Cardiac muscle cell (in vitro differentiated cells and primary cell): ENCODE results near the gene CPNE9. TPM values are rescaled to one million over a fixed set of nuclear protein-coding genes. Genes with fewer than 3 reads are reported as not detected.
A peak's percentile ranks its signal among the peaks of the same experiment; 100 is the strongest.

Source experiments
- DNase-seq, 2 donors: peaks; one replicate each; pipeline versions ENCODE4 v3.0.0 to v3.0.0-alpha.2; 2010 to 2017; ENCODE audit warnings: low read depth in 1 of 2, low spot score in 1 of 2
- H3K27ac ChIP-seq: fragments of 200-600 bp; sonication (generic); 2 replicates; pipeline ENCODE4 v1.5.1; 2016
- H3K27me3 ChIP-seq: fragments of 200-600 bp; sonication (generic); 2 replicates; pipeline ENCODE4 v1.6.0; 2016; ENCODE audit warnings: control low read depth
- H3K36me3 ChIP-seq: fragments of 200-600 bp; sonication (generic); 2 replicates; pipeline ENCODE4 v1.5.1; 2016; ENCODE audit warnings: control low read depth
- H3K4me1 ChIP-seq: fragments of 200-600 bp; sonication (generic); 2 replicates; pipeline ENCODE4 v1.8.1; 2017; ENCODE audit warnings: low read depth, mild to moderate bottlenecking, mixed run types
- H3K4me3 ChIP-seq: fragments of 200-600 bp; sonication (generic); 2 replicates; pipeline ENCODE4 v1.5.1; 2016; ENCODE audit warnings: mild to moderate bottlenecking
- H3K9me3 ChIP-seq: fragments of 200-600 bp; sonication (generic); 2 replicates; pipeline ENCODE4 v1.5.1; 2017; ENCODE audit warnings: low read depth, mild to moderate bottlenecking, control low read depth
- polyA plus RNA-seq: library from polyadenylated mRNA; unstranded; fragments of >200 nt; fragmentation: Nextera tagmentation; extraction: Ambion mirVana; gene quantifications from 2 replicates; pipeline ENCODE4 v1.2.1, GENCODE V29; 2016
- total RNA-seq: library from RNA; depleted of rRNA; stranded (reverse); fragments of >200 nt; gene quantifications from 2 replicates; pipeline ENCODE4 v1.2.3, GENCODE V29; 2016
- TF ChIP-seq, protein P1 (sequence below): IDR thresholded peaks from 2 replicates; pipeline ENCODE4 v1.5.1; 2012; ENCODE audit warnings: low read depth, mild to moderate bottlenecking, low read length

The CPNE9 gene
- total and polyA plus RNA-seq, 2 experiments from 2014 or later = 0.06 TPM; not detected in 1

DNA sequence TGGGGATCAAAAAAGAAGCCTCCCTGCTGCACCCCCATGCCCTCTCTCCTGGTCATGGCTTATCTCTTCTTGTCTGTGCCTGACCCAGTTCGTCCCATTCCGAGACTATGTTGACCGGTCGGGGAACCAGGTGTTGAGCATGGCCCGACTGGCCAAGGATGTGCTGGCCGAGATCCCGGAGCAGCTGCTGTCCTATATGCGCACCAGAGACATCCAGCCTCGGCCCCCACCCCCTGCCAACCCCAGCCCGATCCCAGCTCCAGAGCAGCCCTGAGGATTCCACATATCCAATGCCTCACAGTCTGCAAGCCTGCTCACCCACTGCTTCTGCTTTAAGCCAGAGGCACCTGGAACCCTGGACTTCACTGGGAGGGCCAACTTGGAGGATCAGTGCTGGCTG, 25.8 kb downstream of the CPNE9 start:
- no peak overlapping the region for H3K27ac ChIP-seq
- DNase-seq = no peak
- H3K4me1 ChIP-seq = peaks cover 11% of the 10 kb centered on the region
- TF ChIP-seq, protein P1, sequence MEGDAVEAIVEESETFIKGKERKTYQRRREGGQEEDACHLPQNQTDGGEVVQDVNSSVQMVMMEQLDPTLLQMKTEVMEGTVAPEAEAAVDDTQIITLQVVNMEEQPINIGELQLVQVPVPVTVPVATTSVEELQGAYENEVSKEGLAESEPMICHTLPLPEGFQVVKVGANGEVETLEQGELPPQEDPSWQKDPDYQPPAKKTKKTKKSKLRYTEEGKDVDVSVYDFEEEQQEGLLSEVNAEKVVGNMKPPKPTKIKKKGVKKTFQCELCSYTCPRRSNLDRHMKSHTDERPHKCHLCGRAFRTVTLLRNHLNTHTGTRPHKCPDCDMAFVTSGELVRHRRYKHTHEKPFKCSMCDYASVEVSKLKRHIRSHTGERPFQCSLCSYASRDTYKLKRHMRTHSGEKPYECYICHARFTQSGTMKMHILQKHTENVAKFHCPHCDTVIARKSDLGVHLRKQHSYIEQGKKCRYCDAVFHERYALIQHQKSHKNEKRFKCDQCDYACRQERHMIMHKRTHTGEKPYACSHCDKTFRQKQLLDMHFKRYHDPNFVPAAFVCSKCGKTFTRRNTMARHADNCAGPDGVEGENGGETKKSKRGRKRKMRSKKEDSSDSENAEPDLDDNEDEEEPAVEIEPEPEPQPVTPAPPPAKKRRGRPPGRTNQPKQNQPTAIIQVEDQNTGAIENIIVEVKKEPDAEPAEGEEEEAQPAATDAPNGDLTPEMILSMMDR = no peak
- no peak overlapping the region for H3K4me3 ChIP-seq
- no peaks in the 10 kb centered on the region for H3K36me3 ChIP-seq
- H3K9me3 ChIP-seq = no peaks in the 10 kb centered on the region
- H3K27me3 ChIP-seq = no peaks in the 10 kb centered on the region

DNA sequence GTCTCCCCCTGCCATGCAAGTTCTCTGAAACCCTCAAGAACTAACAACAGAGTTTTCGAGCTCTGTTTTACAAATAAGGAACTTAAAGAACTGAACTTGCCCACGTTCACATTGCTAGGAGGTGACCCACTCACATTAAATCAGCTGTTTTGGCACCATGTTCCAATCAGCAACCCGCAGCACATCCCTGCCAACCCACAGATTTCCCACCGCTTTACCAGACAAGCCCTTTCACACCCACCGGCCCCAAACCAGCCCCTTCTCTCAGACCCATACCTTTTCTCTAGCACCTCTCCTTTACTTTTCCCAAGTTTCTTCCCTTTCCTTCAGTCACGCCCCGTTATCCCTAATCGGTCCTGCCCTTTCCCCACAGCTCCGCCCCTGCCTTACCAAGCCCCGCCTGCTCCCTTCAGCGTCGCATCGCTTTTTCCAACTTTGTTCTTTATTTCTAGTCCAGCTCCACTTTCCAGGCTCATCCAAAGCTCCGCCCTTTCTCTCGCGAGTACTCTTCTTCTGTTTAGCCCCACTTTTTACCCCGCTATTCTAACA, 27.1 kb downstream of the CPNE9 start:
- Histone ChIP-seq H3K36me3 (peaks cover 6% of the 10 kb centered on the region), H3K4me3 (peak overlapping the region; percentile 99), H3K9me3 (no peaks in the 10 kb centered on the region), H3K4me1 (peaks cover 11% of the 10 kb centered on the region), H3K27ac (peak overlapping the region; percentile 100), H3K27me3 (no peaks in the 10 kb centered on the region)
- no peak for DNase-seq
- TF ChIP-seq, protein P1 = no peak

DNA sequence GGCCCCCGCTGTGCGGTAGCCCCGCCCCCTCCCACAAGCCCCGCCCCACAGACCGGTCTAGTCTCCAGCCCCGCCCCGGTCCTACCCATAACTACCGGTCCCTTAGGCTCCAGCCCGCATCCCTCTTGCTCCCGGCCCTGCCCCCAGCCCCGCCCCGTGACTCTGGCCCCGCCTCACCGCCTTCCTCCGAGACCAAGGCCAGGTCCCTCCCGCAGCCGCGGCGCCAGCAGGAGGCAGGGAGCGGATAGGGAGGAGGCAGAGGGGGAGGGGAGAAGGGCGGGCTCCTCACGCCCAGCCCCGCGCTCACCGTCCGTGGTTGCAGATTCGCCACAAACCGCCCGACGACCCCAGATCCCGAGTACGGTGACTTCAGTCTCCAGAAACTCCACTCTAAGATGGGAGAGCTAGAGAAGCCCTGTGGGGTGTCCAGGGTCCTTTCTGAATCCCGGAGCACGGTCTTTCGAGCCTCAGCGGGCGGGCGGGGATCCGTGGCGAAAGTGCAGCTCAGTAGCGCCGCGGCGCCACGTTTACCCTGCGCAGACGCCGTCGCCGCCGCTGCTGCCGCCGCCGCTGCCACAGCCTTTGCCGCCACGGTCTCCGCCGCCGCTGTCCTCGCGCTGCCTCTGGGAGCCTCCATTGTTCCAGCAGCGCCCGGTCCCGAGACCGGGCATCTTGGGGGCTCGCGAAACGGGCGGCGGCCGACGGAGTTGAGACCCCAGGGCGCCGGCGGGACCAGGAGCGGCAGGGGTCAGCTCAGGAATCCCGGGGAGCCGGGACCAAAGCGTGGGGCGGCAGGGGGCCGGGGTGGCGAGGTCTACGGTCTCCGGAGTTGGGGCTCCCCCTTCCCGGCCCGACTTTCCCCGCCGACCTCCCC, 27.8 kb downstream of the CPNE9 start, which contains the start of gene BRPF1:
Gene BRPF1, plus strand, starts transcription at position 530 of the 874 bp plus-strand sequence. CDS start 2,406 bp downstream, outside the sequence.
- peak; percentile 100 for DNase-seq
- no peaks in the 10 kb centered on the region for H3K27me3 ChIP-seq
- peak within 1 kb of the TSS; percentile 99 for H3K4me3 ChIP-seq
- H3K9me3 ChIP-seq = no peaks in the 10 kb centered on the region
- H3K27ac ChIP-seq = peak within 1 kb of the TSS; percentile 100
- H3K4me1 ChIP-seq = peaks cover 11% of the 10 kb centered on the region
- TF ChIP-seq, protein P1 = no peak
- peaks cover 7% of the 10 kb centered on the region for H3K36me3 ChIP-seq

DNA sequence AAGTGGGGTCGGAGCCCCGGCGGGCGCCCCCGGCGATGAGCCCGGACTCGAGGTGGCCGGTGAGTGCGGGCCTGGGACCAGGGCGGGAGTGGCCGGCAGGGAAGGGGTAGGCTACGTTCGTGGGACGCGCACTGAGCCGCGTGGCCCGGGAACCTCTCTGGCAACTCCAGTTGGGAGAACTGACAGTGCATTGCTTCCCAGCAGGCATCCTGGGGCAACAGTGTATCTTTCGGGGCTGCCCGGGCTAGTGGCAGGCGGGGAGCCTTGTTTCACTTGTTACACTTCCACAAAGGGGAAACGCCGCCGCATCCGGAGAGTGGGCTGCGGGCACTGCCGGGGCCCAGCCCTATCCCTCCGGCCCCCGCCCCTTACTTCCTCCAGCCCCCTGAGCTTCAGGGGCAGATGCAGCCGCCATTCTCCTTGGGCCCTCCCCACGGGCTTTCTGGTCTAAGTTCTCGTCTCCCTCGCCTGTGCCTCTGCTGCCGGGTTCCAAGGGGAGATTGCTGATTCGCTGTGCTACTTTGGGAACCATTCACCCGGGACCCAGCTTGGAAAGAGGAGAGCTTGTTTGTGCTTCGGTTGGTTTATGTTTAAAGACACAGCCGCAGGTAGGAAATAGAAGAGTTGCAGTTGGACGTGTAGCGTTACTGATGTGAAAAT, 28.6 kb downstream of the CPNE9 start:
- TF ChIP-seq, protein P1 = no peak
- Histone ChIP-seq H3K27ac (peak overlapping the region; percentile 100), H3K4me1 (peaks cover 11% of the 10 kb centered on the region), H3K27me3 (no peaks in the 10 kb centered on the region), H3K36me3 (peaks cover 15% of the 10 kb centered on the region), H3K9me3 (no peaks in the 10 kb centered on the region), H3K4me3 (peak overlapping the region; percentile 99)
- DNase-seq = peak in 1 of 2 donors; percentile 36

DNA sequence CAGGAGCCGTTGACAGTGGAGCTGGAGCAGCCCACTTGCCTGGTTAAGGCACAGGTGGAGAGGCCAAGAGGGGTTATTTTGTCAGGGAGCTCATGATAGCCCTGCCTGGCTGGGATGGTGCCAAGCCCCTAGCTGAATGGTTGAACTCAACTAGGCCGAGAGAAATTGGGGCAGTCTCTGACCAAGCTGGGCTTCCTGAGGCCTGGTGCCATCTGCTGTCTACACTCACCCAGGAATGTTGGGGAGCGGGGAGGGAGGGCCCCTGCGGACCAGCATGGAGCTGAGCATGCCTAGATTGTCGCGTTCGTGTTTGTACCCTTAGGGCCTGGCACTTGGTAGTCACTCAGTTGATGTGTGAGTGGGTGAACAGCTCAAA, 29.1 kb downstream of the CPNE9 start:
- TF ChIP-seq, protein P1 = no peak
- DNase-seq = no peak
- peaks cover 17% of the 10 kb centered on the region for H3K36me3 ChIP-seq

More for the DNA sequence above, 29.1 kb downstream of the CPNE9 start:
- H3K27me3 ChIP-seq = no peaks in the 10 kb centered on the region
- peaks cover 11% of the 10 kb centered on the region for H3K4me1 ChIP-seq
- H3K4me3 ChIP-seq = peak overlapping the region; percentile 99
- H3K27ac ChIP-seq = no peak overlapping the region
- H3K9me3 ChIP-seq = no peaks in the 10 kb centered on the region
